Endothelial cell of hepatic sinusoid (primary cell): Measurements from ENCODE around the gene TMEM54.

Experiments
- in situ Hi-C: cut with HindIII; loops from 2 replicates; pipeline ENCODE4 v1.10.0; 2017; ENCODE audit warnings: low sequenced_read_pairs

Gene TMEM54

DNA sequence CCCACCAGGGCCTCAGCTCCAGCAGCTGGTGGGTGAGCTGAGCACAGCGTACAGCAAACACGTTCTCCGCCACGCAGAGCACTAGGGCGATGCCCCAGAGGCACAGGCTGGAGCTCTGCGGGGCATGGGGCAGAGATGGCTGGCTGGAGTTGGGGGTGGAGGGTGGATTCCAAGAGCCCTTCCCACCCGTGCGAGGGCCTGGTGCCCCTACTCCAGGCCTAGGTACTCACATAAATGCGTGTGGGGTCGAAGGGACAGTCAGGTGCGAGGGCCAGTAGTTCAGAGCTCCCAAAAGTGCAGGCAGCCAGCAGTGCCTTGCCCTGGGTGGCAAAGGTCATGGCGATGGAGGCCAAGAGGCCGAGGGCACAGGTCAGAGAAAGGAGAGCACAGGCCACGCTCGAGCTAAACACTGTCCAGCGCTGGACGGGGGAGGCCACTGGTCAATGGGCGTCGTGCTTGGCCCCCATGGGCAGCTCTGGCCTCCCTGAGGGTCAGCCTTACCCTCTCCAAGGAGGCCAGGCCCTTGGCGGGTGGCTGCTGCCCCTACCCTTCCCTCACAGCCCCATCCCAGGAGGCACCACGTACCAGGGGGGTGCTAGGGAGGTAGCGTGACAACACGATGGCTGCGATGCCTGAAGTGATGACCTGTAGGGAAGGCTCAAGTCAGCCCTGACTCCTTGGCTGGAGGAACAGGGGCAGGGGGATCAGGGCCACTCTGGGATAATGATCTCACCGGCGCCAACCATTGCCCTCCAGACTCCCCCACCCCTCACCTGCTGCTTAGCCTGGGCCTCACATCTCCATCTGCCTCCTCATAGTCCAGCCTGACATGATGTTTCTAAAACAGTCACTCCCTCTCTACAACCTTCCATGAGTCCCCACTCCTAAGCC is 5.6 kb downstream of the TMEM54 start:
- in situ Hi-C loops, result no loop called here

DNA sequence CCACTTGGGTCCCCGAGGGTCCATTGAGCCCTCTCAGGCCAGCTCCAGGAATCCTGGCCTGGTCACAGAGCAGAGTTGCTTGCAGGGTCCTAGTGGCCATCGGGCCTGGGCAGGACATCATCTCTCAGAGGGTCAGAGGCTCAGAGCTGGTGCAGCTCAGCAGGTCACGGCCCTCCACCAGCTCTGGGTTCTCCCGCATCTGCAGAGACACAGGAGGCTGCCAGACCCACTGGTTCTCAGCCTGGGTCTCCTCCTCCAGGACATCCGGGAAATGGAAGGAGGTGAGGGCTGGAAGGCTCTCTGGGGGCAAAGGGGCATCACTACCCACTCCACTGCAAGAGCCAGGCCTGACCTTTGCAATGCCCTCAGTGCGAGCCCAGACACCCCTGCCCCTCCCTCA is 6.5 kb downstream of the TMEM54 start:
- in situ Hi-C loops, result no loop called here

DNA sequence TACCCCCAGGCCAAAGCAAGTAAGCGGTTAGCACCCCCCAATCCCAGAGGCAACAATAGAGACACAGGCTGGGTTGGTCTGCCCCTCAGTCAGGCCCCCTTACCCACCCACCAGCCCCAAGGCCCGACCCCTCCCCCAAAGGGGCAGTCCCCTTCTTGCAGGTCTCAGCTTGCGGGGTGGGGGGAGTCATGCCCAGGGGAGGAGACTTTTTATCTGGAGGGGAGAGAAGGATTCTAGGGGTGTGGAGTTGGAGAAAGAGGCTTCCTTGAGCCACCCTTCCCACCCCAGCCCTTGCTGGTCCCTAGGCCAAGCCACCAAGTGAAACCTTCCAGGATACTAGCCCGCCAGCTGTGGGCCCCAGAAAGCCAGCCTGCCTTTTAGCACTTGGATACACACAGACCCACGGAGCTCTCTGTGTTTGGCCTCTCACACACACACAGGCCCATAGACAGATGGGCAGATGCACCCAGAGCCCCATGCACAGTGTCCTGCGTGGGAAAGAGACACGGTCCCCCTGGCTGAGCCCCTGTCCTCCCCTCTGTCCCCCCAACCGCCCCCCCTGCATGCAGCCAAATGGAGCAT is 7.1 kb downstream of the TMEM54 start:
- in situ Hi-C loops, result no loop called here

DNA sequence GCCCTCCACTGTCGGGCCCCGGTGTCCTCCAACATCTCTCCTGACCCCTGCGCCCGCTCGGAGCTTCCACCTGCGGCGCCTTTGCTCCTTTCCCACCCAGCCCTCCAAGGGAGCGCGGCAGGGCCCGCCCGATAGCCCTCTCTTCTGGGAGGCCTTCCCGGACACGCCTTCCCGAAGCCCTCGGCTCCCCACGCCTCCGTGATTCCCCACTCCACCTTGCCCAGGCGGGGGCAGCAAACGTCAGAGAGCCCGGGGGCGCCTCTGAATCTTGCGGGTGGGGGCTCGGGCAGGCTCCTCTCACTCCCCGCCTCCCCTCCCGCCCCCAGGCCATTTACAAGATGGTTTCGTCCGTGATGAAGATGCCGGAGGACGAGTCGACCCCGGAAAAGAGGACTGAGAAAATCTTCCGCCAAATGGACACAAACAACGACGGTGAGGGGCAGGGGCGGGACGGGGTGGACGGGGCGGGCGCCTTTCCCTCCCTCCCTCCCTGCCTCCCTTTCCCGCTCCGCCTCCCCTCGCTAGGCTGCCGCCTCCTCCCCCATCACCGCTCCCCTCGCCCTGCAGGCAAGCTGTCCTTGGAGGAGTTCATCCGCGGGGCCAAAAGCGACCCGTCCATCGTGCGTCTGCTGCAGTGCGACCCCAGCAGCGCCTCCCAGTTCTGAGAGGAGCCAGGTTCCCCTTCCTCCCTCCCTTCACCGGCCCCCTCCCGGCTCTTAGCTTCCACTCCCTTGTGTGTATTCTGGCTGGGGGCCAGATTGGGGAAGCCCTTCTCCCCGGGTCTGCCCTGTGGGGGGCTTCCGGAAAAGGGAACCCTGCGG is 7.8 kb downstream of the TMEM54 start:
- in situ Hi-C loops, result no loop called here

DNA sequence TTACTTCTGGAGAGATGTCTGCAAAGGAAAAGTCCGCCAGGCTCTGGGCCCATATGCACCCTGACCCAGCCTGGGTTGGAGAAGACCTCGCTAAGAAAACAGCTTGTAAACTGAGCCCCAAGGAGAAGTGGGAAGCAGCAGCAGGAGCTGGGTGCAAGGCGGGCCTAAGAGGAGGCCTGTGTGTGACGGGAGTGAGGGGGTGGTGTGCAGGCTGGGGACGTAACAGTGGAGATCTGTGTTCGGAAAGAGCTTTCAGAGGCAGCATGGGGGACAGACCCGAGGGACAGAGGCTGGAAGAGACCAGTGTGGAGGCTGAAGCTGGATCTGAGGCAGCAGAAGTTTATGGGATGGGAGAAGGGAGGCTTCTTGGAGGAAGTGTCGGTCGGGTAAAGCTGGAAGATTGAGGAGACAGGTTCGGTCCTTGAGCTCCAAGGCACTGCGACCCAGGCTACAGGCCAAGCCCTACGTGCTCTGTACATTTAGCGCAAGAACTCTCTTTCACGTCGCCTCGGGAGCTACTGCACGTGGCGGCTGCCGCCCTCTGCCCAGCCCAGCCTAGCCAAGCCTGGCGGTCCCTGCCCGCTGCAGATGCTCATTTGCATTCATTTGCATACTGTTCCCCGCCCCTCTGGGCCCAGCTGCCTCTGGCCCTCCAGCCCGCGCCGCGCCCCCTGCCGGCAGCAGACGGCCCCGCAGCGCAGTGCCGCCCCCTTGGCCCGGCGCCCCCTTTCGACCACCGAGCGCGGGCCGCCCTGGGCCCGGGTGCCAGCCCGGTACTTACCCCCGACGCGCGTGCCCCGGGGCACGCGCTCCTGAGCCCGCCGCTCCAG is 8.6 kb downstream of the TMEM54 start:
- in situ Hi-C loops, result no loop called here

DNA sequence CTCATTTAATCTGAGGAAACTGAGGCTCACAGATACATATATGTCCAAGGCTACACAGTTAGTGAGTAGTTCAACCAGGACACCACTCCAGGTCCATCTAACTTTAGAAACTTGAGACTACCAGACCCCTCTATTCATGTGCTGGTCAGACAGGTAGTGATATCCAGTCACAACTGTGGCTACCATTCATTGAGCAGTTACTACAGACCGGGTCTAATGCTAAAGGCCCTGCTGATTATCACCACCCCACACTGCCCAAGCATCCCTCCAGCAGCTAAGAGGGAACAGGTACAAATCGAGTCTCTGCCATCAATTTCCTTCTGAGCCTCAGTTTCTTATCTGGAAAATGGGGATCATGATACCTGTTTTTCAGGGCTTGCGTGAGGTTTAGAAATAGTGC is 9.6 kb downstream of the TMEM54 start:
- in situ Hi-C loops, result no loop called here

DNA sequence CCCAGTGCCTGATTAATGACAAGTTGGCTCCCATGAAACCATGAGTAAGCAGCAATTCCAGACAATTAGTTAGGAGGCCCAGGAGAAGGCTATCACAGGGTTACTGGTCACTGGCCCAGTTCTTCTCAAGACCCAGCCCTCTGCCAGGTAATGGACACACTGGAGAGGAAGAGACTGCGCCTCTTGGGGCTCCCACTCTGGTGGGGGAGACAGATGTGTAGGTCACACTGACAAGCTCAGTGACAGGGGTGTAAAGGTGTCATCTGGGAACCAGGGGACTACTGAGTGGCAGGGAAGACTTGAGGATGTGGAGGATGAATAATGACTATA is 10.0 kb downstream of the TMEM54 start:
- in situ Hi-C loops, result no loop called here

DNA sequence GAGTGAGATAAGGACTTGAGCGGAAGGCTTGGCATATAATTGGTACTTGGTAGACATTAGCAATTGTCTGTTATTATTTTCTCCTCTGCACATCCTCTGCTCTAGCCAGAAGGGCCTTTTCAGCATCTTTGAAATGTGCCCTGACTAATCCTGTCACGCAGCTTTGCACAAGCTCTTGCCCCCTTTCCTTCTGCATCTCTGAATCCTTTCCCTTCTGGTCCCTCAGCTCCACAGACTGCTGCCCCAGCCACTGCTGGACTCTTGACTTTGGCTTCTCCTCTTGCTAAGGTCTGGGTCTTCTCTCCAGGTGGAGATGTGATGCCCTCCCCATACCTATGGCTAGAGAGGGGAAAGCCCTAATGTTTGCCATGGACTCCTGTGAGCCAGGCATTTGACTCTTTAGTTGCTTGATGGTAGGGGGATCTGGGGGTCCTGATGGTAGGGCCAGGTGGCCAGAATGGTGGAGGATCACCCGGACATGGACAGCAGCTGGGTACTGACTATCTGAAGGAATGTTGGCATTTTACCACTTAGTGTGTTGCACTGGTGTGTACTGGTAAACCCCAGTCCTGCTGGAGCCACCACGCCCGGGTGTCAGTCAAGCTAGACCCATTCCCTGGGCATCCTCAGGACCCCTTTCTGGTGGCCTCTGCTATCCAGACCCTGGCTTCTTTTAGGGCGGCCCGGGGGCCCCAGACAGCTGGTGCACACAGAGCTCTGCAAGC is 10.5 kb downstream of the TMEM54 start:
- in situ Hi-C loops, result no loop called here

DNA sequence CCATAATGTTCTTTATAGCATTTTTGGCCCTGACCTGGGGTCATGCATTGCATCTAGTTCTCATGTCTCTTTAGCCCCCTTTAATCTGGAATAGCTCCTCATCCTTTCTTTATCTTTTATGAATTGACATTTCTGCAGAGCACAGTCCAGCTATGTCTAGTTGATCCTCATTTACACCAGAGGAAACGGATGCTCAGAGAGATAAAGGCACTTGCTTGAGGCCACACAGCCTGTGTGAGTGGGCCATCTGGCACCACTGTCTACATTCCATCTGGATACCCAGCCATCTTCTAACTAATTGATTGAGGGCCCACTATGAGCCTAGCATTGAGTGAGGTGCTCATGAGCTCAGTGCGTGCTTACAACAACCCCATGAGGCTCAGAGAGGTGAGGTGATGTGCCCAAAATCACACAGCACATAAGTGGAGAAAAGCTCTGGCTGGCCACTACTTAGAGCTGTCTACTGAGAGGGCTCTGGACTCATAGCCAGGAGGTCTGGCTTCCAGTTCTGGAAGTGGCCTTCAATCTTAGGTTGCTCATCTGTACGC is 11.4 kb downstream of the TMEM54 start:
- in situ Hi-C loops, result no loop called here

DNA sequence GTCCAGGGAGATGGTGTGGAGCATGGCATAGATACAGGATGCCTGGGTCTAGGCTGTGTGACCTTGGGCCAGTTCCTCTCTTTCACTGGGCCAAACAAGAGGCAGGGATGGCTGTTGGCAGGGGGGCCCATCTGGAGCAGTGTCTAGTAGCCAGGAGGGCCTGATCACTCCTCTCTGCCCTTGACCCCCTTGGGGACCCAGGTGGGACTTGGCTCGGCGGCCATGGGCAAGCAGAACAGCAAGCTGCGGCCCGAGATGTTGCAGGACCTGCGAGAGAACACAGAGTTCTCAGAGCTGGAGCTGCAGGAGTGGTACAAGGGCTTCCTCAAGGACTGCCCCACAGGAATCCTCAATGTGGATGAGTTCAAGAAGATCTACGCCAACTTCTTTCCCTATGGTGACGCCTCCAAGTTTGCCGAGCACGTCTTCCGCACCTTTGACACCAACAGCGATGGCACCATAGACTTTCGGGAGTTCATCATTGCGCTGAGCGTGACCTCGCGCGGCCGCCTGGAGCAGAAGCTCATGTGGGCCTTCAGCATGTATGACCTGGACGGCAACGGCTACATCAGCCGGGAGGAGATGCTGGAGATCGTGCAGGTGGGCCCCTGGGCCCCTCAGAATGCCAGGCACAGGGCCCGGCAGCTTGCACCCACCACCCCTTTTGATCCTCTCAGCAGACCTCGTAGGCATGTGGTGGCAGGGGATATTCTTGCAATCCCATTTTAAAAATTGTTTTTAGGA is 12.3 kb downstream of the TMEM54 start:
- in situ Hi-C loops, result no loop called here

DNA sequence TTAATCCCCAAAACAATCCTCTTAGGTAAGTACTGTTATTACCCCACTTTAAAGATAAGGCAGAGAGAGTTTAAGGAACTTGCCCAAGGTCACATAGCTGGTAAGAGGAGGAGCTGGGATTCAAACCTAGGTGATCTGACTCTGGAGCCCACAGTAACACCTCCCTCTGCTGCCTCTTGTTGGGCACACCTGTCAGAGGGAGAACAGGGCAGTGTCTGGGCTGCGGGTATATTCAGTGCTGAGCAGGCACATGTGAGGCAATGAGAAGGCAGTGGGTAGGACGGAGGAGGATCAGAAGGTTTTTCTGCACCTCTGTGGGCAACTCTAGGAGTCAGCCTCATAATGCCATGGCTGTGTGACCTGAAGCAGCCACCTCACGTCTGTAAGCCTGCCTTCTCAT is 13.1 kb downstream of the TMEM54 start:
- in situ Hi-C loops, result no loop called here

DNA sequence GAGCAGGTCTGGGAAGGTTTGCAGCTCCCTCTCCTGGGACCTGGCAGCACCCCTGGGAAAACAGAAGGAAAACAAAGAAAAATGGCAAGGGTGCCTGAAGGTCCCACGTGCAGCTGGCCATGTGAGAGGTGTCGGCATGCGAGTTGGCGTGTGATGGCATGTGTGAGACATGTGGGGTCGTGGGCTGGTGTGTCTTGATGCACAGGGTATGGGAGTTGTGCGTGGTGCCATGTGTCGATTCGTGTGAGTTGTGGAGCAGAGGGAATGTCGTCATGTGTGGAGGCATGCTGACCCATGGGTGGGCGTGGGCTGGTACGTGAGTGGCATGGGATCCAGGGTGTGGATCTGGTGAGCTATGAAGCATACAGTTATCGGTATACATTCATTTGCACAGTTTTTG is 13.6 kb downstream of the TMEM54 start:
- in situ Hi-C loops, result no loop called here

DNA sequence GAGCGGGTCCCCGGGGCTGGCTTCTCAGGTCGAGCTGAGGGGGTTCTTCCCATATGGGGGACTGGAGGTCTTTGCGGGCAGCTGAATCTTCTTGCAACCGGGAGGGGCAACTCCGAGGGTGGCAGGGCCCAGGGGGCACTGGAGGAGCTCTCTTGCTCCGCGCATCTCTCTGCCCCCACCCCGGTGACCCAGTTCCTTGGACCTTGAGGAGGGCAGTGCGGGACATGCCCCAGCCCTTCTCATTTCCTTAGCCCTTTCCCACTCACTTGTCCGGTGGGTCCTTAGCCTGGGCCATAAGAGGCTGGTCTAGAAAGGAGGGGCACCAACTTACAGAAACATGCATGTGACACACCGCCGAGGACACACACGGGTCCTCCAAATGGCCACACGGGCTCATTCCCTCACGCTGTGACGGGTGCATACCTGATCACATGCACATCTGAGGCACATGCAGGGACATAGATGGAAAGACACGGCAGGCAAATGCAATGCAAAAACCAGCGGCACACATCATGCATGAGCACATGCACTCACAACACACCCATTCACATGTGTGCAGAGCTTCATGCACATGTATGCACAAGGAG is 14.3 kb downstream of the TMEM54 start:
- in situ Hi-C loops, result no loop called here

DNA sequence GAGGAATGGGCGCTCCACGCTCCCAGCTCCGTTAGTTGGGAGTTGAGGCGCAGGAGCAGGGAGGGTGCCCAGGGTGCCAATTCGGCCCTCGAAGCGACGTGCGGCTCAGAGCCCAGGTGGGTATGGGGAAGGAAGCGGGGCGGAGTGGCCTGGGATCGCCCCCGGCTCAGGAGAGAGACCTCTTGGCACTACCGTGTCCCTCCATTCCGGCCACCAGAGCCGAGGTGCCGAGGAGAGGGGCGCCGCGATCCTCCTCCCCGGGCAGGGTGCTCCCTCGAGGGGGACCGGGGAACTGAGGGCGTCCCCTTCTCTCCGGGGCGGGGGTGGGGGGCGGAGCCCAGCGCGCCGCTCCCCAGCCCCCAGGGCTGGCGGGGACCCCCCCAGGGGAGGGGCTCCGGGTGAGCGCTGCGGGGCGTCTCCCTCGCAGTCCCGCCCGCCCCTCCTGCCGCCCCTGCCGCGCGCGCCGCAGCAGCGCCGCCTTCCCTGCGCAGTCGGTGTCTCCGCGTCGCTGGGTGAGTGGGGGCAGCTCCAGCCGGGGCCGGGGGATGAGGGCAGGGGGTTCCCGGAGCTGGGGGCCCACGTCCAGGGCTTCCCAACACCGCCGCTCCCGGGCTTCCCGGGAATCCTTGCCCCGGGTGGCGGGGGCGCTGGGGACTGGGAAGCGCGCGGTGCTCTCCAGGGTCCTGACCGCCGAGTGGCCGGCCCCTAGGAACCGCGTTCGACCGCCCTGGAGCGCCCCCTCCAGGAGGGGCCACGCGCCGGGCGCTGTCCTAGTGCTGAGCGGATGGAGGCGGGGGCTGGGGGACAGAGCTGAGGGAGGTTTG is 15.0 kb downstream of the TMEM54 start, which contains the start of gene HPCA:
Gene HPCA (plus strand): TSS at position 488 of the 824 bp plus-strand sequence. CDS start 2,408 bp downstream, outside the sequence.
- in situ Hi-C loops, result no loop called here

DNA sequence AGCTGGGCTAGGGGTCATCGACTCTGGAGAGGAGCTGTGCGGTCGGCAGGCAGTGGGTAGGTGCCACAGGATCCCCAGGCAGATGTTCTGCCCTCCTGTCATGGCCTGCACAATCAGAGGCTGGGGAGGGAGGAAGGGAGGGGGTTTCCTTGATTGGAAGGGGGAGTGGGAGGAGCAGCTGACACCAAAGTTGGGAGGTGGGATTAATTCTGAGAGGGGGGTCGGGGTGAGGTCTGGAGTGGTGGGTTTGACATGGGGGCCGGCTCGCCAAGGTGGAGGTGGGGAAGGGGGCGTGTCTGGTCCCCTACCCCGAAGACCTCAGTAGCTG is 15.5 kb downstream of the TMEM54 start:
- in situ Hi-C loops, result no loop called here

DNA sequence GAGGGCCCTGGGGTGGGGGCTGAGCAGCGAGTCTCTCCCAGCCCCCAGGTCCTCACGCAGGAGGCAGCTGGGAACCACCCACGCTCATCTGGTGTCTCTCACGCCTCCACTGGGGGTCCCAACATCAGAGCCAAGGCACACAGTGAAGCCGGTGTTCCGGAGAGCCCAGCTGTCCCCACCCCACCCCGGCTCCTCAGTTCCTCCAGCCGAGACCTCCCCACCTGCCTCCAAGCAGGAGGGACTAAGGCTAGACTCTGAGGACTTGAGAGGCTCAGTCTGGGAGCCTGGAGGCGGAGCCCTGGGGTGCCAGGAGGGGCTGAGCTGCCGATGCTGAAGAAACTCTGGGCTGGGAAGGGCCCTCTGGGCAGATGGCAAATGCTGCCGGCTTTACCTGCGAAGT is 16.5 kb downstream of the TMEM54 start:
- in situ Hi-C loops, result no loop called here

DNA sequence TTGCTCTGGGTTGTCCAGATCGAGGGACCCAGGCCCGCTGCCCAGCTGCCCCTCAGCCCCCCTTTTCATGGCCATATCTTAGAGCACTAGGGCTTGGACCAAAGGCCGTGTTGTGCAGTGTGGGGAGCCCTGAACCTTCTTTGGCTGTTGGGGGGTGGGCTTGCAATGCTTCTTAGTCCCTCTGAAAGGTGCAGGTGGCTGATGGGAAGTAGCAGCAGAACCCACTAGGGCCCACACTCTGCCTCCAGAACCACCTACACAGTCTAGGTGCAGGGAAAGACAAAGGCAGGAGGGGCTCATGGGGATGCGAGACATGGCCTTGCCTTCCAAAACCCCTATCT is 17.2 kb downstream of the TMEM54 start:
- in situ Hi-C loops, result no loop called here

DNA sequence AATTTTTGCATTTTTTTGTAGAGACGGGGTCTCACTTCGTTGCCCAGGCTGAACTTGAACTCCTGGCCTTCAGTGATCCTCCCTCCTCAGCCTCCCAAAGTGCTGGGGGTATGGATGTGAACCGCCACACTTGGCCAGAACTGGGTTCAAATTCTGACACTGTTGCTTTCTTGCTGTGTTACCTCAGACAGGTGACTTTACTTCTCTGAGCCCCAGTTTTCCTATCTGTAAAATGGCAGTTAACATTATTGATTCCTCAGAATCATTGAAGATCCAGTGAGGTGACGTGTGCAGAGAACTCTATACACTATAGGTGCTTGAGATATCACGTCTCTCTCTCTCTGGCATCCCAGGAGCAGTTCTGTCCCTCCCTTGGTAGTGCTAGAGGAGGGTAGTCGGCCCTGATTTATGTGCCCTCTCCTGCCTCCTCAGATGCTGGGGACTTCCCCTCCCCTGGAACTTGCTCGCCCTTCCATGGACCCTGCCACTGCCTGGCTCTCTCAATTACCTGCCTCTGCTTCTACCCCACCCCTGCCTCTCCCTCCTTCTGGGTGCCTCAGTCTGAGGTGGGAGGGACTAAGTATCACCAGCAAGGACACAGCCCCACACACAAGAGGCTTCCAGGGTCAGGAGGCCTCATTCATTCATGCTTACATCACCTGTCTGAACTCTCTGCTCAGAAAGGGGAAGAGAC is 17.7 kb downstream of the TMEM54 start:
- in situ Hi-C loops, result no loop called here
